ENCODE results near the gene WDR88. TPM values are rescaled to one million over a fixed set of nuclear protein-coding genes. Genes with fewer than 3 reads are reported as not detected.

The WDR88 gene
- total and polyA plus RNA-seq, 2 of the 8 experiments (the other 6 are each of a cell fraction or from before 2014, with no cell fraction given), result not detected

DNA sequence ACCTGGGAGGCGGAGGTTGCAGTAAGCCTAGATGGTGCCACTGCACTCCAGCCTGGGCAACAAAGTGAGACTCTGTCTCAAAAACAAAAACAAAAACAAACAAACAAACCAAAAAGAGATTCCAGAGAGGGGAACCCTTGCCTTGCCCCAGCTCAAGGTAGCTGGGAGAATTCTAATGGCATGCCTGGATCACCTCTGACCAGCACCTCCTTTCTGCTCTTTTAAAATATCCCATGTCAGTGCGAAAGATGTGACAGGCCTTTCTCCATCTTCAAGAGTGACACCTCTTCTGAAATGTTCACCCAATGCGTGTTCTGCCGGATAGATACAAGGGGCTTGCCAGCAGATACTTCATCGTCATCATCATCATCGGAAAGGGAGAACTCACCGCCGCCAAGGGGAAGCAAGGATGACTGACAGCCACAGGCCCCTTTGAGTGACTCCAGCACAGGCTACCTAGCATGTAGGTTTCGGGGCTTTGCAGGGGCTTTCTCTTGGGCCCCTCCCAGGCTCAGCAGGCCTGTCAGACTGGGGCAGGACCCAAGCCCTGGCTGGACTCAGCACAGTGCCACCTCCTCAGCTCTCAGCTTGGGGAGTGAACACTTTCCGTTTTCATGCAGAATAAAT, 43.4 kb downstream of the WDR88 start:
- Histone ChIP-seq H2BK120ac (replicated peaks; ENCODE audit: low read depth, low read length) (no peak overlapping the region), H3K36me3 (ENCODE audit: control insufficient read depth in 2 of 4, insufficient read depth in 4 of 4, low read length in 3 of 4) (no peaks in the 10 kb centered on the region), H3K4me3 (ENCODE audit: extremely low read depth in 1 of 4, insufficient read depth in 2 of 4, low read depth in 3 of 4, low read length in 4 of 4) (0 out of 8 replicates have a peak overlapping the region, but pooled peaks of 1 of the 4 experiments have one; percentile 91), H3K79me2 (ENCODE audit: control insufficient read depth in 1 of 2, insufficient read depth in 2 of 2, low read length in 2 of 2) (0 out of 4 replicates have a peak, but pooled peaks cover 0 to 3% of the 10 kb centered on the region in 2 experiments), H3K4me1 (replicated peaks in 1 of 4; ENCODE audit: control insufficient read depth in 3 of 4, insufficient read depth in 4 of 4, low read length in 3 of 4) (peaks cover 0 to 3% (median under 1%) of the 10 kb centered on the region in 4 experiments; a peak in 3 of 7 replicates), H3K79me1 (ENCODE audit: low read depth, low read length) (peaks cover 3% of the 10 kb centered on the region; the same call in 1 of the 2 replicates), H3K27ac (ENCODE audit: low read depth, low read length) (no peak overlapping the region), H3K4ac (replicated peaks; ENCODE audit: insufficient read length, low read depth, low read length) (no peak overlapping the region), H2BK12ac (ENCODE audit: low read depth, low read length) (no peak overlapping the region), H4K20me1 (replicated peaks in 1 of 2; ENCODE audit: control insufficient read depth in 1 of 2, insufficient read depth in 2 of 2, low read length in 2 of 2) (peaks cover 0 to 5% of the 10 kb centered on the region in 2 experiments), H4K91ac (replicated peaks; ENCODE audit: insufficient read length, low read length) (no peak overlapping the region), H3K18ac (ENCODE audit: extremely low read depth, low read length) (no peak overlapping the region), H4K8ac (ENCODE audit: extremely low read depth, insufficient read depth, low read length) (no peak overlapping the region; the same call in 1 of the 2 replicates), H2AK5ac (ENCODE audit: low read depth, low read length) (no peak overlapping the region), H3K9me3 (ENCODE audit: insufficient read depth in 2 of 2, low read depth in 1 of 2, low read length in 1 of 2) (no peaks in the 10 kb centered on the region), H3K23ac (ENCODE audit: insufficient read length) (no peak overlapping the region), H3K9ac (replicated peaks in 1 of 4; ENCODE audit: extremely low read depth in 1 of 4, low read depth in 3 of 4, low read length in 3 of 4) (no peak overlapping the region), H2BK5ac (ENCODE audit: low read depth, low read length) (no peak overlapping the region), H3K23me2 (ENCODE audit: low read depth, low read length) (peaks cover 12% of the 10 kb centered on the region), H3K4me2 (ENCODE audit: insufficient read depth in 1 of 2, low read depth in 2 of 2, low read length in 2 of 2) (peak overlapping the region; percentile 66 to 95; a peak in 2 of 4 replicates), H2BK15ac (ENCODE audit: low read length) (no peak overlapping the region), H4K5ac (ENCODE audit: insufficient read length, low read depth, low read length) (no peak overlapping the region), H3K27me3 (replicated peaks in 1 of 4; ENCODE audit: control insufficient read depth in 3 of 4, extremely low read depth in 1 of 4, insufficient read depth in 3 of 4, low read length in 3 of 4) (peaks cover 0 to 2% (median 1%) of the 10 kb centered on the region in 4 experiments; a peak in 3 of 7 replicates), H3K56ac (replicated peaks; ENCODE audit: insufficient read length, low read depth, low read length) (no peak overlapping the region), H3K14ac (ENCODE audit: insufficient read length) (no peak overlapping the region), H2AFZ (ENCODE audit: low read length) (no peak overlapping the region), H2BK20ac (ENCODE audit: low read length) (no peak overlapping the region)
- FAIRE-seq, result no peak
- TF ChIP-seq CEBPB (IDR thresholded peaks at IDR 0.05; ENCODE audit: low read depth, low read length), result no peak
- TF ChIP-seq HDAC6 (IDR thresholded peaks at IDR 0.05; ENCODE audit: low read depth, low read length), result no peak
- TF ChIP-seq SRF (IDR thresholded peaks at IDR 0.05; ENCODE audit: low read depth, low read length), result no peak
- TF ChIP-seq TCF12 (IDR thresholded peaks at IDR 0.05; ENCODE audit: low read depth, low read length), result no peak
- TF ChIP-seq PHF8 (conservative IDR thresholded peaks at IDR 0.05; ENCODE audit: low read depth, low read length), result no peak
- no peak for TF ChIP-seq TAF7 (optimal IDR thresholded peaks at IDR 0.05; ENCODE audit: borderline replicate concordance, low read depth, low read length)
- TF ChIP-seq, protein P1, sequence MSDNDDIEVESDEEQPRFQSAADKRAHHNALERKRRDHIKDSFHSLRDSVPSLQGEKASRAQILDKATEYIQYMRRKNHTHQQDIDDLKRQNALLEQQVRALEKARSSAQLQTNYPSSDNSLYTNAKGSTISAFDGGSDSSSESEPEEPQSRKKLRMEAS (IDR thresholded peaks at IDR 0.05), result no peak
- TF ChIP-seq RNF2 (IDR thresholded peaks at IDR 0.05; ENCODE audit: borderline replicate concordance, low read depth, low read length, missing control alignments, poor library complexity, severe bottlenecking), result no peak
- TF ChIP-seq, protein P2, sequence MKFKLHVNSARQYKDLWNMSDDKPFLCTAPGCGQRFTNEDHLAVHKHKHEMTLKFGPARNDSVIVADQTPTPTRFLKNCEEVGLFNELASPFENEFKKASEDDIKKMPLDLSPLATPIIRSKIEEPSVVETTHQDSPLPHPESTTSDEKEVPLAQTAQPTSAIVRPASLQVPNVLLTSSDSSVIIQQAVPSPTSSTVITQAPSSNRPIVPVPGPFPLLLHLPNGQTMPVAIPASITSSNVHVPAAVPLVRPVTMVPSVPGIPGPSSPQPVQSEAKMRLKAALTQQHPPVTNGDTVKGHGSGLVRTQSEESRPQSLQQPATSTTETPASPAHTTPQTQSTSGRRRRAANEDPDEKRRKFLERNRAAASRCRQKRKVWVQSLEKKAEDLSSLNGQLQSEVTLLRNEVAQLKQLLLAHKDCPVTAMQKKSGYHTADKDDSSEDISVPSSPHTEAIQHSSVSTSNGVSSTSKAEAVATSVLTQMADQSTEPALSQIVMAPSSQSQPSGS (IDR thresholded peaks at IDR 0.05; ENCODE audit: low read length), result no peak
- ChIA-PET CTCF (ENCODE audit: partially characterized antibody) (interaction anchor here (0.9 to 4.9 kb wide), 12 partner anchors 8 to 49 kb away, joined by 3 to 19 read pairs (median 8); no protein-coding TSS in a partner anchor), POLR2A (ENCODE audit: partially characterized antibody) (interaction anchor here (0.6 to 2.8 kb wide), 7 partner anchors 9 to 1206 kb away, joined by 3 to 15 read pairs (median 3); no protein-coding TSS in a partner anchor)
- no peak for DNase-seq (ENCODE audit: low read depth in 1 of 2, low spot score in 2 of 2)
- WGBS, 2 experiments (ENCODE audit: extremely low coverage in 1 of 2, insufficient coverage in 1 of 2, insufficient read length in 1 of 2, insufficient replicate concordance in 2 of 2, low coverage in 1 of 2, low lambda C conversion rate in 2 of 2, missing lambda C conversion rate in 1 of 2), result 90% methylated on average over 10 of the region's 10 CpGs; no CpG with 5 or more reads in 1 of the 2 experiments

Measured in H1 (cell line).